HG03442 (cell line): ENCODE results near the gene UBL3.

Experiments
- ATAC-seq: cut with Tn5 transposase; IDR thresholded peaks from one replicate; pipeline ENCODE4 v1.9.1; 2021; ENCODE audit warnings: mild to moderate bottlenecking, moderate library complexity; ENCODE audit not compliant: unreplicated experiment

UBL3 gene, protein sequence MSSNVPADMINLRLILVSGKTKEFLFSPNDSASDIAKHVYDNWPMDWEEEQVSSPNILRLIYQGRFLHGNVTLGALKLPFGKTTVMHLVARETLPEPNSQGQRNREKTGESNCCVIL

DNA sequence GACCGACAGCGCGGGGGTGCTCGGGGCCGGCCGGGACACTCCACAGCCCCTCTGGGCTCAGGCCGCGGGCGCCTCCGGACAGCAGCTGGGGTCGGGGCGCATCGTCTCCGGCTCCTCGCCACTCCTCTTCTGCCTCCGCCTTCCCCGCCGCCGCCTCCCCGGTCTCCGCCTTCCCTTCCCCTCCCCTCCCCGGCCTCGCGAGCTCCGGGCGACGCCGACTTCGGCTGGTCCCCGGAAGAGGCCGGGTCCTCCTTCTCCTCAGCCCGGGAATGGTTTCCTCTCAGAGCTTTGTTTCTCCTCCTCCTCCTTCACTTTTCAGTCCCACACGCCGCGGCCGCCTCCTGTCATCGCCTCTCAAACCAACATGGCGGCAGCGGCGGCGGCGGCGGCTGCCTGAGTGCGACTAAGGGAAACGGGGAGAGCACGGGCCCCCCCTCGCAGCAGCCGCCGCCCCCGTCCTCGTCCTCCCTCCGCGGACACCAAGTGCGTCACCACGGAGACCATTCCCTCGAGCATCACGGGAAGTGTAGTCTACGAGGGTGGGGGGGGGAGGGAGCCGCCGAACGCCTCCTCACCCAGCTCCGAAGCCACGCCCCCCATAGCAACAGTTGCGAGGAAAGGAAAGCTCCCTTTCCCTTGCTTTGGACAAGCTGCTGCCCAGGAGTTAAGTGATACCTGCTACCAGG is at the start of gene UBL3:
Gene UBL3, minus strand, starts transcription at position 405 of the 686 bp plus-strand sequence. CDS start 1,079 bp downstream, outside the sequence.
- ATAC-seq = peak; percentile 87

DNA sequence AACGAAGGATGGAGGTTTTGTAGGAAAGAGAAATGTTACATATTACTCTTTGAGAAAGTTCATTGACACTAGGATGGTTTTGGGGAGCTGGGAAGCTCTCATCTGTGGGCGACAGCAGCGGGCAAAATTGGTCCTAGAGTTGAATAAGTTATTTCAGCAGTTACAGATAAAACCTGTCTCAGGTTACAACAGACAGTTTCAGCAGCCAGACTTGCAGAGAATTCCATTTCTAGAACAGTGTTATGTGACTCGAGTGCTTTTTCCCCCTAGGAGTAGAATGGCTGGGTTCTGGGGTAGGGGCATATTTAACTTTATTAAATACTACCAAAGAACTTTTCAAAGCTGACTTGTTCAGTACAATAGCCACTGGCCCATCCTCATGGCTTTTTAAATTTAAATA is 46.7 kb upstream of the UBL3 start:
- no peak for ATAC-seq

DNA sequence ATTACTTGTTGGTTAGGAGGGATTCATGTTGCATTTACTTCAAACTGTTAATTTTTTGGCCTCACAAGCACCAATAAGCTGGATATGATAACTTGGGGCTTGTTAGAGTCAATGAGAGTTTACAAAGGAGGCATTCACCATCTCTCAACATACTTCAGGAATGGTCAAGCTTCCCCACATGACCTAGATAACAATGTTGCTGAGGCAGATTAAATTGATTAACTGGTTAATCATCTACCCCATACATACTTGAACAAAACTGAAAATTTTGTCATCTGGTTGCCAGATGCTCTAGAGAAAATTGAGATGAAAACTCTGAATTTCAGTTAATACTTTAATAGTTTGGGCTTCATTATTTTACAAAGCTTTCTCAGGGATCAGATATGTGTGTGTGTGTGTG is 43.0 kb upstream of the UBL3 start:
- no peak for ATAC-seq

GRCh38 chr13:29892151-29892550 is 41.7 kb upstream of the UBL3 start:
- no peak for ATAC-seq

GRCh38 chr13:29889111-29889510 is 38.7 kb upstream of the UBL3 start:
- no peak for ATAC-seq

- ATAC-seq = no peak
Measured at GRCh38 chr13:29888306-29888705, 37.9 kb upstream of the UBL3 start.

DNA sequence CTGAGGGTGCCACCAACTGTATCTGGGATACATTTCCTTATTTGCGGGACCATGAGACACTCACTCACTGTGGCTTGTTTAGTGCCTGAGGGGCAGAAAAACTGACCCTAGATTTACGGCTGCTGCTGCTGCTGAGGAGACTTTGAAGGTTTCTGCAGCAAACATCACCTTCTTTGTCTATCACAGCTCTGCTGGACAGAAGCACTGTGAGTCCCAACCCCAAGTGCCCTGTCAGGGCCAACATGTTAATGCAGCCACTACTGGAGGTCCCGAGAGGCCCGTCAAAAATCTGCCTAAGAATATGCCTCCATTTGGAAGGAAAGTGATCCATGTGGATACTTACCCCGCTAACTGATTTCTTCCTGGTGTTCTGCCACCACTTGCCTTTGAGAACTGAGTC is 37.3 kb upstream of the UBL3 start:
- ATAC-seq = no peak

- ATAC-seq = no peak
Measured at GRCh38 chr13:29887030-29887557, 36.7 kb upstream of the UBL3 start.

DNA sequence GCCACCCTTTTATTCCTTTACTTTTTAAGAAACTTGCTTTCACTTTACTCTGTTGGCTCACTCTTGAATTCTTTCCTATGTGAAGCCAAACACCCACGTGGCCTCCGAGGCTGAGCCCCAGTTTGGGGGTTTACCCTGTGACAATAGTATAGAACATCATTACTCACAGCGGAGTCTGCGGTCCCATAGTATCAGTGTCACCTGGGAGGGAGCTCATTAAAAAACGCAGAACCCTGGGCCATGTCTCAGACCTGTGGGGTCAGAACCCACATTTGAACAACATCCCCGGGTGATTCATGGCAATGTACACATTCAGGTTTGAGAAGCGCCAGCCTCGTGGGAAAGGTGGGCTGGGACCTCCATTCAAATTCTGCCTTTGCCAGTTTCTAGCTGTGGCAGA is 36.0 kb upstream of the UBL3 start:
- ATAC-seq = no peak

DNA sequence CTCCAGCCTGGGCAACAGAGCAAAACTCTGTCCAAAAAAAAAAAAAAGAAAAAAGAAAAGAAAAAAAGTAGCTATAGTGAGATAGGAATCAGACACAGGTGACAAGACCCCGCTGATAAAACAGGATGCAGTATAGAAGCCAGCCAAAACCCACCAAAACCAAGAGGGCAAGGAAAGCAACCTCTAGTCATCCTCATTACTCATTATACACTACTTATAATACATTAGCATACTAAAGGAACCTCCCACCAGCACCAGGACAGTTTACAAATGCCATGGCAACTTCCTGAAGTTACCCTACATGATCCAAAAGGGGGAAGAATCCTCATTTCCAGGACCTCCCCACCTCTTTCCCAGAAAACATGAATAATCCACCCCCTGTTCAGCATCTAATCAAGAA is 35.6 kb upstream of the UBL3 start:
- ATAC-seq = no peak

DNA sequence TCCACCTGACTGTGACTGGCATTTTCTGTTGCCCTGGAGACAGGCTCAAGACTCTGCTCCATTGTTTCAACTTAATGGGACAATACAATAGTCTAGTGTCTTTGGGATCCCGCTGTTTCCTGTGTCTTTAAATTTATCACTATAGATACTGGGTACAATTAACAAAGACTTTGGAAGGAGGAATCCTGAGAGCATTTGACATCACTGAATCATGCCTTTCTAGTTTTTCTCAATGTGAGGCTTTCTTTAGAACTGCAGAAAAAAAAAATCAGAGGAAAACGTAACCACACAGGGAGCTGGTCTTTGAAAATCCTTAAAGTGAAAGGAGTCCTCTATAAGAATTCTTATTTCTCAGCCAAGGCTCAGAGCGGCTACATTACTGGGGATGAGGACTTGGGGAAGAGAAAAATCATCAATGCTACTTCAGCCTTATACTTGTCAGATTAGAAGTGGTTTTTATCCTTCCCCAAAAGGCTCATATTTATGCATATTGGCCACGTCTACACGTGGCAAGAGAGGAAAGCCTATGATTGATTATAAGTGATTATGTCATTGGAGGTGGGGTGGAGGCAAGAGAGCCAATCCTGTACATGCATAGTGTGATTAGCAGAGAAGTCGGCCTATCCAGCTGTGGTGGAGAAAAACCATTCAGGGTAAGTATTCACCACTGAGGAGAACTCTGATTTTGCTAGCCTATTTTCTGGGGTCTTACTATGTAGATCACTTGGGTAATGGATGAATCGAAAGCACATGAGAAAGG is 34.4 kb upstream of the UBL3 start:
- ATAC-seq = no peak

DNA sequence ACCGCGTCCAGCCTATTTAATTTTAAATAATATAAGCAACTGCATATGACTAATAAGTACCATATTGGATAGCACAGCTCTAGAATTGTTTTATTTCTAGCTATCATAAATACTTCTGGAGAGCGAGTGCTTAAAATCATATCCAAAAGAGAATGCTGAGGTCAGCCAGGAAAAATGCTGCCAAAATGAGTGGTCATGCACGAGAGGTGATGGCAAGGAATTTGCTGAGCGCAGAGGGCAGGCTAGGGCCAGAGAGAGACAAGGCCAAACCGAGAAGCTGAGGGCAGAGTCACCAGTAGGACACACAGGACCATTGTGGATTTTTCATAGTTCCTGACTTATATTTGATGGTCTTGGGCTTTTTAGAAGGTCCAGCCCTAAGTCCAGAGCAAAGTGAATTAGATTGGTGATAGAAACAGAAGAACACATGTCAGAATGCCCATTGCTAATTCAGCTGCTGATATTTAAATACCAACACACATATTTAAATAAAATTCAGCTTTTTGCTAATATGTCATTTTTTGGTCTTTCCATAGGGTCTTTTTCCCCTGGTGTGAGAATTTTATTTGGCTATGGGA is 33.6 kb upstream of the UBL3 start:
- no peak for ATAC-seq

DNA sequence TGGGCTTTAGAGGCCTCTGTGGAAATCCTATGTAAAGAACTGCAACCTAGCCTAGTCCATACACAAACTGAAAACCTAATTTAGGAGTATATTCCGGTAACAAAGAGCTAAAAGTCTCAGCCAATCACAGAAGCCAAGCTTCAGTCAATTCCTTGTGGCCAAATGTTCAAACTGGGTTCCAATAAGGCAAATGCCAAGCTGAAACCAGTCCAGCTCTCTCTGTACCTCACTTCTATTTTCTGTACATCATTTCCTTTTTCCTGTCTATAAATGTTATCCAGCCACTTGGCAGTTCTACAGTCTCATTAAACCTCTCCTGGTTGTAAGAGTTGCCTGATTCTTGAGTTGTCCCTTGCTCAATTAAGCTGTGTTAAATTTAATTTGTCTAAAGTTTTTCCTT is 31.7 kb upstream of the UBL3 start:
- ATAC-seq = no peak

DNA sequence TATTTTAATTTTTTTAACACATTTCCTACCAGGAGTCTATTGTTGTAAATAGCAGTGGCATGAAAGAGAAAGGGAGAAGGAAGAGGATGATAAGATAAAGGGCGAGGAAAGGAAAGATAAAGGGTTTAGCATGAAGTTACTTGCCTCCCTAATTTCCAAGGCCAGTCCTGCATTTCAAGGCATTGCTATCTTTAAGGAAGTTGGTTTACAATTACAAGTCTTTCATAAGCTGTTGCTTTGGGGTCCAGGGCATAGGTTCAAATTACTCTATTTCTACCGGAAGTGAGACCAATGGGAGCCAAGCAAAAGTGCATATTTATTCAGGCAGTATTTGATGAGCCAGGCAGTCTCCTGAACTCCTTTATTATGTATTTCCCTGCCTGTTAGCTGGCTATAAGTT is 27.7 kb upstream of the UBL3 start:
- no peak for ATAC-seq

GRCh38 chr13:29877456-29878078 is 27.1 kb upstream of the UBL3 start:
- ATAC-seq = no peak

DNA sequence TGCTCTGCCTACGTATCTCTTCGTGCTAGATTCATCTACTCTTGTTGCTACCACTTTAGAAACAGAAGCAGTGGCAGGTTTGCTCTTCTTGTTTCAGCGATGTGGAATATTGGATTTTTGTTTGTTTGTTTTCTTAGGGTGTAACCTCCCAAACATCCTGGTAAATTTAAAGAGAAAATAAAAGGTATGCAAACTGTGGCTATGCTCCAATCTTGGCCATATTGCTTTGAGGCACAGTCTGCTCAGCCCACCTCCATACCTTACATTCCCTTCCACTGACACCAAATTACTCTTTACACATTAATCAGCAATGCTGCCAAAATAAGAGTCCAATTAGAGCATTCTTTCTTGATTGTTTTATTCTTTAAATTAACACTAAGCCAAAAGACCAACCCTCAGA is 25.2 kb upstream of the UBL3 start:
- ATAC-seq = no peak

DNA sequence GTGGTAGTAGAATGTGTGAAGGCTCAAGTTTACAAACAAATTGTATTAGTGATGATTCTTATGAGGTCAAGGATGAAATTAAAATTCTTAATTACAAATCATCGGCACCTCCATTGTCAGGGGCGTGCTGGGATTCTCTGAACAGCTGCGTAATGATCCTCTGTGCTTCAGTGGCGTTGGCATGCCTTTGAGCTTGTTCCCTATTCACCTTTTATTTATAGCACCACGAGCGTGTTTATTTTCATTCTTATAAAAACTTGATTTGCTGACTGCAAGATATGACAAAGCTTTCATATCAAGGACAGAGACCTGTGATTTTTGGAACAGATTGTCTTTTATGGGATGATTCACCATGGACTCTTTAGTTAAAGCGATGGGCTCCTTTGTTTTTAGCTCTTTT is 18.2 kb upstream of the UBL3 start:
- ATAC-seq = no peak

- no peak for ATAC-seq
Measured at GRCh38 chr13:29865934-29866333, 15.5 kb upstream of the UBL3 start.

- ATAC-seq = no peak
Measured at GRCh38 chr13:29861694-29862110, 11.3 kb upstream of the UBL3 start.

GRCh38 chr13:29859971-29860370 is 9.6 kb upstream of the UBL3 start:
- no peak for ATAC-seq

DNA sequence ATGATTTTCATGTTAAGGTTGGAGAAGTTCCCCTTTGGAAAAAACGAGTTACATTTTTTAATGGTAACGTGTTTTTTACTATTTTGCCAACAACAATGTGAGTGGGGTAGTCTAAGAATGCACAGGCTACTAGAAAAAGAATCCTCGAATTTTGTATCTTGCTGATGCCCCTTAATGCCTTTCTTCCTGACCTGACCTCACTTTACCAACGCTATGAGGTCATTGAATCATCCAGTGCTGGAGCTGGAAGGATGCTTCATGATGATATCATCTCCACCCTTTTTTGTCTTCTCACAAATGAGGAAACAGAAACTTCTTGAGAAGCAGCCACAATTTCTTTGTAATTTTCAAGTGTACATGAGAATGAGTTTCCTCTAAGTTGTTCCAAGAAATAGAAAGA is 8.2 kb upstream of the UBL3 start:
- no peak for ATAC-seq
